KG1 (cell line): ENCODE measurements around the gene MKI67.
"Not testable (repeated sequence)": the region's sequence is repeated elsewhere in the genome, so short reads cannot be mapped to it uniquely, and the experiment has no call there.

Source experiments
- DNase-seq: peaks from one replicate; lab custom pipeline; 2025; lab: John Stamatoyannopoulos, UW

Gene MKI67

GRCh38 chr10:128125944-128126764 lies at the start of gene MKI67:
Gene MKI67, minus strand, starts transcription at chr10:128126423. Its CDS starts 756 bp downstream, at chr10:128125667.
- peak; percentile 93 for DNase-seq

GRCh38 chr10:128174581-128175559 lies 48.6 kb upstream of the MKI67 start:
- DNase-seq, result no peak

GRCh38 chr10:128173386-128173785 lies 47.2 kb upstream of the MKI67 start:
- no peak for DNase-seq

- no peak for DNase-seq
Observed at GRCh38 chr10:128172756-128173155, 46.5 kb upstream of the MKI67 start.

GRCh38 chr10:128169811-128170379 lies 43.7 kb upstream of the MKI67 start:
- DNase-seq, result no peak

- no peak for DNase-seq
Observed at GRCh38 chr10:128167926-128168520, 41.8 kb upstream of the MKI67 start.

GRCh38 chr10:128167123-128167522 lies 40.9 kb upstream of the MKI67 start:
- not testable (repeated sequence) for DNase-seq

GRCh38 chr10:128166151-128166550 lies 39.9 kb upstream of the MKI67 start:
- DNase-seq, result no peak

- no peak for DNase-seq
Observed at GRCh38 chr10:128165536-128165935, 39.3 kb upstream of the MKI67 start.

- DNase-seq, result no peak
Observed at GRCh38 chr10:128163701-128164100, 37.5 kb upstream of the MKI67 start.

- DNase-seq, result no peak
Observed at GRCh38 chr10:128161031-128161430, 34.8 kb upstream of the MKI67 start.

GRCh38 chr10:128160297-128160711 lies 34.1 kb upstream of the MKI67 start:
- no peak for DNase-seq

- no peak for DNase-seq
Observed at GRCh38 chr10:128158021-128158795, 32.0 kb upstream of the MKI67 start.

GRCh38 chr10:128156999-128157755 lies 31.0 kb upstream of the MKI67 start:
- DNase-seq, result no peak

GRCh38 chr10:128152741-128153580 lies 26.7 kb upstream of the MKI67 start:
- DNase-seq, result no peak

- DNase-seq, result no peak
Observed at GRCh38 chr10:128151031-128151430, 24.8 kb upstream of the MKI67 start.

- DNase-seq, result no peak
Observed at GRCh38 chr10:128150561-128150960, 24.3 kb upstream of the MKI67 start.

GRCh38 chr10:128150045-128150493 lies 23.8 kb upstream of the MKI67 start:
- peak; percentile 57 for DNase-seq

GRCh38 chr10:128149267-128150014 lies 23.2 kb upstream of the MKI67 start:
- no peak for DNase-seq
